HFF-Myc (cell line): Measurements from ENCODE around the gene DAPP1.

Experiments used
- DNase-seq: peaks from one replicate; pipeline ENCODE4 v3.0.0-alpha.2; 2011; ENCODE audit warnings: low read depth; ENCODE audit errors: extremely low read depth
- H3K4me3 ChIP-seq: replicated peaks from 2 replicates; pipeline ENCODE4 v1.5.1; 2011; ENCODE audit warnings: low read depth, mild to moderate bottlenecking, control low read depth, low read length
- CTCF ChIP-seq: IDR thresholded peaks from 2 replicates; pipeline ENCODE4 v1.5.1; 2012; ENCODE audit warnings: mild to moderate bottlenecking, low read depth, low read length, control low read depth; ENCODE audit errors: missing control alignments

Gene DAPP1

DNA sequence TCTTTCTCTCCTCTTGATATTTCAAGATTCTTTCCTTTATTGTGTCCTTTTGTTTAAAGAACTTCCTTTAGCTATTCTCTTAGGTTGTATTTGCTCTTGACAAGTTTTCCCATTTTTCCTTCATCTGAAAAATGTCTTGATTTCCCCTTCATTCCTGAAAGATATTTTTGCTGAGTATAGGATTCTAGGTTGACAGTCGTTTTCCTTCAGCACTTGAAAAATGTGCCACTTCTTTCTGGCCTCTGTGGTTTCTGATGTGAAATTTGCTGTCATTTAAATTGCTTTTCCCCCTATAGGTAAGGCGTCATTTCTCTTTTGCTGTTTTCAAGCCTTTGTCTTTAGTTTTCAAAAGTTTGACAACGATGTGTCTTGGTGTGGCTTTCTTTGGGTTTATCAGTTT is 100.9 kb downstream of the DAPP1 start:
- TF ChIP-seq CTCF: no peak

GRCh38 chr4:99918656-99919055 is 102.0 kb downstream of the DAPP1 start:
- H3K4me3 ChIP-seq: no peak overlapping the region

More for the DNA sequence above, 100.9 kb downstream of the DAPP1 start:
- DNase-seq: no peak
- H3K4me3 ChIP-seq: no peak overlapping the region

More at GRCh38 chr4:99918656-99919055, 102.0 kb downstream of the DAPP1 start:
- DNase-seq: no peak
- TF ChIP-seq CTCF: no peak
